Panc1 (cell line): ENCODE measurements around the gene SF3A1. TPM values are rescaled to one million over a fixed set of nuclear protein-coding genes. Genes with fewer than 3 reads are reported as not detected.

ENCODE experiments used
- ATAC-seq: fragments of 200-7000 bp; cut with Tn5 transposase; 2 replicates; pipeline ENCODE4 v1.9.1; 2020; ENCODE audit warnings: mild to moderate bottlenecking, moderate library complexity
- Bru-seq: library from RNA; stranded (reverse); fragments of 400-500 nt; gene quantifications from one replicate; lab custom pipeline; 2021; lab: Mats Ljungman, UMichigan
- BruChase-seq, 2 experiments: library from RNA; stranded (reverse); fragments of 400-500 nt; gene quantifications; one replicate each; lab custom pipeline; 2021; lab: Mats Ljungman, UMichigan
- BruUV-seq: library from RNA; stranded (reverse); fragments of 400-500 nt; replicated peaks from 2 replicates; lab custom pipeline; 2021; lab: Mats Ljungman, UMichigan
- CTCF ChIA-PET: fragments of 300-600 bp; sonication (Branson Sonifier 250); formaldehyde crosslinking; loops from one replicate; lab custom pipeline; 2022; ENCODE audit warnings: antibody characterized with exemption; lab: Charles Lee
- POLR2A ChIA-PET: fragments of 300-600 bp; sonication (Branson Sonifier 250); formaldehyde crosslinking; loops from one replicate; lab custom pipeline; 2022; ENCODE audit warnings: antibody characterized with exemption; lab: Charles Lee
- DNase-seq: peaks from one replicate; pipeline ENCODE4 v3.0.0-alpha.2; 2010; ENCODE audit warnings: low read depth, low spot score
- H3K27ac ChIP-seq: 2 replicates; pipeline ENCODE4 v1.5.1; 2011; ENCODE audit warnings: mild to moderate bottlenecking, low read length, inconsistent platforms
- H3K27me3 ChIP-seq: fragments of 200-500 bp; sonication (Bioruptor generic); 2 replicates; pipeline ENCODE4 v1.6.0; 2014; ENCODE audit warnings: low read length, inconsistent platforms; ENCODE audit not compliant: control insufficient read depth, insufficient read depth
- H3K36me3 ChIP-seq: fragments of 200-500 bp; sonication (Bioruptor generic); 2 replicates; pipeline ENCODE4 v1.5.1; 2014; ENCODE audit warnings: inconsistent platforms, mild to moderate bottlenecking, low read length, moderate library complexity; ENCODE audit not compliant: control insufficient read depth, insufficient read depth
- H3K4me1 ChIP-seq: 2 replicates; pipeline ENCODE4 v1.5.1; 2011; ENCODE audit warnings: inconsistent platforms, mild to moderate bottlenecking, low read length, moderate library complexity; ENCODE audit not compliant: control insufficient read depth, insufficient read depth
- H3K4me3 ChIP-seq, 2 experiments: 2 replicates each; pipeline ENCODE4 v1.5.1; 2011 to 2012; ENCODE audit warnings: low read depth in 2 of 2, low read length in 2 of 2, mild to moderate bottlenecking in 2 of 2, inconsistent platforms in 1 of 2, moderate library complexity in 1 of 2
- H3K9me3 ChIP-seq: fragments of 200-500 bp; sonication (Bioruptor generic); 2 replicates; pipeline ENCODE4 v1.5.1; 2014; ENCODE audit warnings: low read depth, mild to moderate bottlenecking, inconsistent platforms, low read length, moderate library complexity; ENCODE audit not compliant: control insufficient read depth, insufficient read depth
- POLR2AphosphoS5 ChIP-seq: IDR thresholded peaks from 2 replicates; pipeline ENCODE4 v1.6.1; 2012; ENCODE audit warnings: mild to moderate bottlenecking, low read depth, low read length, moderate library complexity
- SIN3A ChIP-seq: IDR thresholded peaks from 2 replicates; pipeline ENCODE4 v1.6.1; 2012; ENCODE audit warnings: low read depth, mild to moderate bottlenecking, low read length, moderate library complexity, borderline replicate concordance; ENCODE audit not compliant: insufficient read depth
- TCF7L2 ChIP-seq: IDR thresholded peaks from 2 replicates; pipeline ENCODE4 v1.6.1; 2011; ENCODE audit warnings: mild to moderate bottlenecking, low read depth, low read length, inconsistent platforms
- in situ Hi-C: cut with HindIII; loops from 2 replicates; pipeline ENCODE4 v1.10.0; 2016; ENCODE audit warnings: low sequenced_read_pairs, low pct_unique_long_range_greater_than_20kb
- intact Hi-C: fragments of 100-400 bp; cut with micrococcal nuclease; formaldehyde crosslinking; loops from one replicate; pipeline ENCODE4 v1.10.0; 2022; ENCODE audit not compliant: unreplicated experiment
- long read RNA-seq: library from polyadenylated mRNA; unstranded; transcript quantifications from one replicate; pipeline ENCODE4 v2.0.0, GENCODE V29; 2021; ENCODE audit not compliant: unreplicated experiment
- polyA plus RNA-seq: library from polyadenylated mRNA; unstranded; fragments of >200 nt; gene quantifications from one replicate; pipeline ENCODE4 v1.2.1, GENCODE V29; 2012; ENCODE audit warnings: missing spikeins; ENCODE audit not compliant: insufficient read length
- total RNA-seq: library from RNA; stranded (reverse); gene quantifications from one replicate; pipeline ENCODE4 v1.2.1, GENCODE V29; 2021; ENCODE audit not compliant: unreplicated experiment
- TF ChIP-seq, protein P1 (sequence below), 2 experiments: IDR thresholded peaks; 2 replicates each; pipeline ENCODE4 v1.6.1; 2011 to 2012; ENCODE audit warnings: low read depth in 2 of 2, control low read depth in 1 of 2, low read length in 1 of 2, mild to moderate bottlenecking in 1 of 2, moderate library complexity in 1 of 2; ENCODE audit not compliant: insufficient read depth in 1 of 2
- TF ChIP-seq, protein P2 (sequence below): fragments of 450-650 bp; IDR thresholded peaks from 2 replicates; pipeline ENCODE4 v1.5.1; 2017; ENCODE audit warnings: mild to moderate bottlenecking

Gene SF3A1, protein sequence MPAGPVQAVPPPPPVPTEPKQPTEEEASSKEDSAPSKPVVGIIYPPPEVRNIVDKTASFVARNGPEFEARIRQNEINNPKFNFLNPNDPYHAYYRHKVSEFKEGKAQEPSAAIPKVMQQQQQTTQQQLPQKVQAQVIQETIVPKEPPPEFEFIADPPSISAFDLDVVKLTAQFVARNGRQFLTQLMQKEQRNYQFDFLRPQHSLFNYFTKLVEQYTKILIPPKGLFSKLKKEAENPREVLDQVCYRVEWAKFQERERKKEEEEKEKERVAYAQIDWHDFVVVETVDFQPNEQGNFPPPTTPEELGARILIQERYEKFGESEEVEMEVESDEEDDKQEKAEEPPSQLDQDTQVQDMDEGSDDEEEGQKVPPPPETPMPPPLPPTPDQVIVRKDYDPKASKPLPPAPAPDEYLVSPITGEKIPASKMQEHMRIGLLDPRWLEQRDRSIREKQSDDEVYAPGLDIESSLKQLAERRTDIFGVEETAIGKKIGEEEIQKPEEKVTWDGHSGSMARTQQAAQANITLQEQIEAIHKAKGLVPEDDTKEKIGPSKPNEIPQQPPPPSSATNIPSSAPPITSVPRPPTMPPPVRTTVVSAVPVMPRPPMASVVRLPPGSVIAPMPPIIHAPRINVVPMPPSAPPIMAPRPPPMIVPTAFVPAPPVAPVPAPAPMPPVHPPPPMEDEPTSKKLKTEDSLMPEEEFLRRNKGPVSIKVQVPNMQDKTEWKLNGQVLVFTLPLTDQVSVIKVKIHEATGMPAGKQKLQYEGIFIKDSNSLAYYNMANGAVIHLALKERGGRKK
- total RNA-seq (176 TPM), Bru-seq, nascent RNA (percentile 81 among the genes with signal in this experiment), BruChase-seq, experiment 1, labeled RNA remaining after a 2-hour chase (percentile 82 among the genes with signal in this experiment), BruChase-seq, experiment 2, labeled RNA remaining after a 6-hour chase (percentile 92 among the genes with signal in this experiment)
- polyA plus RNA-seq, result 217 TPM
- long read RNA-seq, full-length matches to known transcripts, result 14 of 72 reads
- long read RNA-seq, partial matches to known transcripts, result 39 of 72 reads
- long read RNA-seq, other reads (novel, unspliced or antisense), result 19 of 72 reads

DNA sequence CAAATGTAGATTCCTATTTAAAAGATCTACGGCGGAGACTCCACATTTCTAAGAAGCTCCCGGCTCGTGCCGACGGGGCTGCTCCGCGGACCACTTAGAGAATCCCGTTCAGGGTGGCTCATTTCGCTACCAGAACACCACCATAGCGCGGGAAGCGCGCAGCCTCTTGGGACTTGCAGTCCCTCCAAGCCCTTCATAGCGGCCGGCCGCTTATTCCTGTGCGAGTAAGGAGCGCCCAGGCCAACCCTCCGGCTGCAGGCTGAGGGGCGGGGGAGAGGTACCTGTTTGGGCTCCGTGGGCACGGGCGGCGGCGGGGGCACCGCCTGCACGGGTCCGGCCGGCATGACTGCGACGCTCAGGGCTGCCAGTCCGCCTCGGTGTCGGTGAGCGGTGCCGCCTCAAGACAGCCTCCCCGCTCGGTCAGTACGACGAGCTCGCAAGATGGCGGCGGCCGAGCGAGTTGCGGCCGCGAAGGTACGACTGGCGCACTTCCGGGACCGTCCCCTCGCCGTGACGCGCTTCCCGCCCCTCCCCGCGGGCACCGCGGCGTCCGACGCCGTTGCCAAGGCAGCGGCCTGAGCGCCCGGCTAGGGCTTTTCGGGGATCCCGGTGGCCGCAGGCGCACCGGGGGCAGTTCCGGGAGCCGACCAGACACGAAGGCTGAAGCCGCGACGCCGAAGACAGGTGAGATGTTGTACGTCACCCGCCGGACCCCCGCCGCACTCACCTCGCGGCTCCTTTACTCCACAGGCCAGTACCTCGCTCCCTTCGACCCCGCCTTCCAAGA lies at the start of gene SF3A1, which contains the start of gene CCDC157:
Gene SF3A1 (minus strand): TSS at position 446 of the 787 bp plus-strand sequence. CDS start 102 bp downstream, at position 344.
Gene CCDC157 (plus strand): TSS at position 559 of the 787 bp plus-strand sequence. CDS start 8,994 bp downstream, outside the sequence.
- Histone ChIP-seq H3K27me3 (no peaks in the 10 kb centered on the region), H3K4me1 (peaks cover 7% of the 10 kb centered on the region; the same call in 1 of the 2 replicates), H3K9me3 (no peaks in the 10 kb centered on the region), H3K27ac (peak within 1 kb of the TSS; percentile 89), H3K4me3 (peak within 1 kb of the TSS; percentile 87 to 95), H3K36me3 (peaks cover 10% of the 10 kb centered on the region)
- ATAC-seq (peak; percentile 98), DNase-seq (peak; percentile 10)
- BruUV-seq, result no TSS peak
- intact Hi-C loops, result no loop called here
- TF ChIP-seq POLR2AphosphoS5, result peak; percentile 83
- TF ChIP-seq, protein P1, sequence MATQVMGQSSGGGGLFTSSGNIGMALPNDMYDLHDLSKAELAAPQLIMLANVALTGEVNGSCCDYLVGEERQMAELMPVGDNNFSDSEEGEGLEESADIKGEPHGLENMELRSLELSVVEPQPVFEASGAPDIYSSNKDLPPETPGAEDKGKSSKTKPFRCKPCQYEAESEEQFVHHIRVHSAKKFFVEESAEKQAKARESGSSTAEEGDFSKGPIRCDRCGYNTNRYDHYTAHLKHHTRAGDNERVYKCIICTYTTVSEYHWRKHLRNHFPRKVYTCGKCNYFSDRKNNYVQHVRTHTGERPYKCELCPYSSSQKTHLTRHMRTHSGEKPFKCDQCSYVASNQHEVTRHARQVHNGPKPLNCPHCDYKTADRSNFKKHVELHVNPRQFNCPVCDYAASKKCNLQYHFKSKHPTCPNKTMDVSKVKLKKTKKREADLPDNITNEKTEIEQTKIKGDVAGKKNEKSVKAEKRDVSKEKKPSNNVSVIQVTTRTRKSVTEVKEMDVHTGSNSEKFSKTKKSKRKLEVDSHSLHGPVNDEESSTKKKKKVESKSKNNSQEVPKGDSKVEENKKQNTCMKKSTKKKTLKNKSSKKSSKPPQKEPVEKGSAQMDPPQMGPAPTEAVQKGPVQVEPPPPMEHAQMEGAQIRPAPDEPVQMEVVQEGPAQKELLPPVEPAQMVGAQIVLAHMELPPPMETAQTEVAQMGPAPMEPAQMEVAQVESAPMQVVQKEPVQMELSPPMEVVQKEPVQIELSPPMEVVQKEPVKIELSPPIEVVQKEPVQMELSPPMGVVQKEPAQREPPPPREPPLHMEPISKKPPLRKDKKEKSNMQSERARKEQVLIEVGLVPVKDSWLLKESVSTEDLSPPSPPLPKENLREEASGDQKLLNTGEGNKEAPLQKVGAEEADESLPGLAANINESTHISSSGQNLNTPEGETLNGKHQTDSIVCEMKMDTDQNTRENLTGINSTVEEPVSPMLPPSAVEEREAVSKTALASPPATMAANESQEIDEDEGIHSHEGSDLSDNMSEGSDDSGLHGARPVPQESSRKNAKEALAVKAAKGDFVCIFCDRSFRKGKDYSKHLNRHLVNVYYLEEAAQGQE (IDR thresholded peaks at IDR 0.05; ENCODE audit: insufficient read depth in 1 of 2, low read depth in 2 of 2, low read length in 1 of 2), result no peak
- 0 out of 2 replicates have a peak, but pooled peaks have one; percentile 39 for TF ChIP-seq TCF7L2
- TF ChIP-seq SIN3A, result peak; percentile 98; the same call in 1 of the 2 replicates
- TF ChIP-seq, protein P2, sequence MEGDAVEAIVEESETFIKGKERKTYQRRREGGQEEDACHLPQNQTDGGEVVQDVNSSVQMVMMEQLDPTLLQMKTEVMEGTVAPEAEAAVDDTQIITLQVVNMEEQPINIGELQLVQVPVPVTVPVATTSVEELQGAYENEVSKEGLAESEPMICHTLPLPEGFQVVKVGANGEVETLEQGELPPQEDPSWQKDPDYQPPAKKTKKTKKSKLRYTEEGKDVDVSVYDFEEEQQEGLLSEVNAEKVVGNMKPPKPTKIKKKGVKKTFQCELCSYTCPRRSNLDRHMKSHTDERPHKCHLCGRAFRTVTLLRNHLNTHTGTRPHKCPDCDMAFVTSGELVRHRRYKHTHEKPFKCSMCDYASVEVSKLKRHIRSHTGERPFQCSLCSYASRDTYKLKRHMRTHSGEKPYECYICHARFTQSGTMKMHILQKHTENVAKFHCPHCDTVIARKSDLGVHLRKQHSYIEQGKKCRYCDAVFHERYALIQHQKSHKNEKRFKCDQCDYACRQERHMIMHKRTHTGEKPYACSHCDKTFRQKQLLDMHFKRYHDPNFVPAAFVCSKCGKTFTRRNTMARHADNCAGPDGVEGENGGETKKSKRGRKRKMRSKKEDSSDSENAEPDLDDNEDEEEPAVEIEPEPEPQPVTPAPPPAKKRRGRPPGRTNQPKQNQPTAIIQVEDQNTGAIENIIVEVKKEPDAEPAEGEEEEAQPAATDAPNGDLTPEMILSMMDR, result no peak
- ChIA-PET POLR2A (interaction anchor here (0.5 to 1.0 kb wide), 2 partner anchors 22 to 738 kb away, joined by 3 read pairs; no protein-coding TSS in a partner anchor), CTCF (interaction anchor here (0.5 kb wide), 1 partner anchor 398 kb away, joined by 3 read pairs; no protein-coding TSS in a partner anchor)
- in situ Hi-C loops, result no loop called here

DNA sequence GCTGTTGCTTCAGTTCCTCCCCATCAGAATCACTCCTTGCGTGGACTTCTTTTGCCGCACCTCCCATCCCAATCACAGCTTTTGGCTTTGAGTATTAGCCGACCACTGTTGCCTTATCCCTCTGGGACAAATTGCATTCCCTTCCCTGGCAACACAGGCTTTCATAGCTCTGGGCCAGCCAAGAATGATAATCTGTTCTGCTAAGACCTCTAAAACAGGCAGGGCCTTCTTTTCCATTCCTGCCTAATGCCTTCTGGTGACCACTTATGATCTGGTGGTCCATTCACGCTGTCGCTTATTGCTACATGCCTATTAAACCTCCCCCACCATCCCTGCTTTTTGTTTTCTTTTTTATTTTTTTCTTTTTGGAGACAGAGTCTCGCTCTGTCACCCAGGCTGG lies 49.7 kb upstream of the SF3A1 start:
- intact Hi-C loops, result no loop called here
- no peaks in the 10 kb centered on the region for H3K27me3 ChIP-seq
- TF ChIP-seq, protein P2, result no peak
- TF ChIP-seq POLR2AphosphoS5, result no peak
- ChIA-PET POLR2A (no interaction called here), CTCF (no interaction called here)
- in situ Hi-C loops, result no loop called here
- H3K27ac ChIP-seq, result no peak overlapping the region
- no peak overlapping the region for H3K4me3 ChIP-seq
- H3K9me3 ChIP-seq, result no peaks in the 10 kb centered on the region
- H3K36me3 ChIP-seq, result no peaks in the 10 kb centered on the region
- ATAC-seq (no peak), DNase-seq (no peak)
- no TSS peak for BruUV-seq
- H3K4me1 ChIP-seq, result 0 out of 2 replicates have a peak, but pooled peaks cover 3% of the 10 kb centered on the region
